NCI-H1930 (cell line): ENCODE data around the gene TPSAB1.
A peak's percentile ranks its signal among the peaks of the same experiment; 100 is the strongest.
"Not testable (repeated sequence)": the region's sequence is repeated elsewhere in the genome, so short reads cannot be mapped to it uniquely, and the experiment has no call there.

Source experiments
- DNase-seq, 2 experiments: peaks; one replicate each; lab custom pipeline; 2025; lab: John Stamatoyannopoulos, UW

The TPSAB1 gene

GRCh38 chr16:1240436-1240835 lies at the start of gene TPSAB1:
TPSAB1 (plus strand) TSS chr16:1240705; CDS start chr16:1240939, 234 bp downstream.
- not testable (repeated sequence) for DNase-seq

DNA sequence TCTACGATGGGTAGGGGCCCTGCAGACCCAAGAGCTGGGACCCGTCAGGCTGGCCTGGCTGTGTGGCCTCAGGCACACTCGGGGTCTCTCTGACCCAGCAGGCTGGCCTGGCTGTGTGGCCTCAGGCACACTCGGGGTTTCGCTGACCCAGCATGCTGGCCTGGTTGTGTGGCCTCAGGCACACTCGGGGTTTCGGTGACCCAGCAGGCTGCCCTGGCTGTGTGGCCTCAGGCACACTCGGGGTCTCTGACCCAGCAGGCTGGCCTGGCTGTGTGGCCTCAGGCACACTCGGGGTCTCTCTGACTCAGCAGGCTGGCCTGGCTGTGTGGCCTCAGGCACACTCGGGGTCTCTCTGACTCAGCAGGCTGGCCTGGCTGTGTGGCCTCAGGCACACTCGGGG lies 49.7 kb upstream of the TPSAB1 start:
- not testable (repeated sequence) for DNase-seq

DNA sequence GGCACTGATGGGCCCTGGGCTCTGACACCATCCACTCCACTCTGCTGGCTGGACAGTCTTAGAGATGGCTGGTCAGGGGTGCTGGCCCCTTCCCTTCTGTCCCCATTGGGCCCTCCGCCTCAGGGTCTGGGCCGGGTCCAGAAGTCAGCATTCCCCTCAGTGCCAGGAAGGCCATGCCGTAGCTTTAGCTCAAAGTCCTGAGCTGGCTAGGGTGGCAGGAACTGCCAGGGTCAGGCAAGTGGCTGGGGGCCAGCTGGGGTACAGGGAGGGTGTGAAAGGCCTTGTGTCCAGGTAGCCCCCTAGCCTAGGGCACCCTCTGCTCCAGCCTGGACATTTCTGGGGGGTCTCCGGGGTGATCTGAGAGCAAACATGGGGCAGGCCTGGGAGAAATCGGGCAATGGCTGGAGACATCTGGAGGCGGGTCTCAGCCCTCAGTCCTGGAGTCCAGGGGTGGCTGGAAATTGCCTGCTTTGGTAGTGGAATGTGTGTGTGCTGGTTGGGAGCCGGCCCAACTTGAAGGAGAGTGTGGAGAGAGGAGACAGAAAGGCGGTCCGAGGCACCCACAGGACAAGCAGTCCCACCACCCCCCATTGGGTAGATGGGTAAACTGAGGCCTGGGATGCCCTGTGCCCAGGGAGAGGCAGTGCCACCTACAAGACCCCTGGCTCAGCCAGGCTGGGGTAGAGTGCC lies 48.0 kb upstream of the TPSAB1 start:
- DNase-seq = no peak

GRCh38 chr16:1193143-1193824 lies 47.2 kb upstream of the TPSAB1 start:
- peak; percentile 84 to 89 for DNase-seq

DNA sequence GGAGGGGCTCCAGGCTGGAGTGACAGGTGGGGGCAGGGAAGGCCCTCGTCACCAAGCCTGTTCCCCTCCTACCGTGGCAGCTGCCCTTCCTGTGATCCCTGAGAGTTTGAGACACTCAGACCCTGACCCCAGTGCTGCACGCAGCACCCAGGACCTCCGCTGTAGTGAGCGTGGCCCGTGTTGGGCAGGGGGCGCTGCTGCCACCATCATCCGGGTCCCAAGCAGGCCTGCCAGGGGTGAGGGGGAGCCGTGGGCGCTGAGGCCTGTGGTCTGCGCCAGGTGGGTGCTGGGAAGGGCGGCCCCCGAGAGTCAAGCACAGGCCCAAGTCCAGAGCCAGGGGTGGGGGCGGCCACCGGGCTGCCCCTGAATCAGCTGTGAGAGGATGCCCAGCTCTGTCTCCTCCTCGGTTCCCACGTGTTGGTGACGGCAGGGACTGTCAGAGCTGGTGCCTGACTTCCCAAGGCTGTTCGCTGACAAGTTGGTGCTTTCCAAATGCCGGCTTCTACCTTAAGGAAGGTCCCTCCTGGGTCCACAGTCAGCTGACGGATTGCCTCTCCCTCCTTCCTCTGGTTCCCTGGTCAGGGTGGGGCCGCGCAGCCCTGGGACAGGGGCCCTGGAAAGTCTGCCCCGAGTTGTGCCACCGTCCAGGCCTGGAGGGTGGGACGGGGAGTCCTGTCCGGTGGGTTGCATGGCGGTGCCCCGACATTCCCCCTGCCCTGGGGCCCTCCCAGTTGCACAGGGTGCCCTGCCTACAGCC lies 46.5 kb upstream of the TPSAB1 start:
- DNase-seq = no peak

GRCh38 chr16:1194665-1195392 lies 45.7 kb upstream of the TPSAB1 start:
- DNase-seq = peak in 1 of 2 experiments; percentile 40

DNA sequence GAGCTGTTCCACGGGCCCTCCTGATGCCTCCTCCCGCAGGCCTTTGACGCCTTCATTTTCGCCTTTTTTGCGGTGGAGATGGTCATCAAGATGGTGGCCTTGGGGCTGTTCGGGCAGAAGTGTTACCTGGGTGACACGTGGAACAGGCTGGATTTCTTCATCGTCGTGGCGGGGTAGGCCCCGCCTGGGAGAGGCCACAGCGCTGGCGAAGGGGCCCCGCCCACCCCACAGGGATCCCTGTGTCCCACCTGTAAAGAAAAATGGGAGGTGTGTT lies 45.2 kb upstream of the TPSAB1 start:
- no peak for DNase-seq

DNA sequence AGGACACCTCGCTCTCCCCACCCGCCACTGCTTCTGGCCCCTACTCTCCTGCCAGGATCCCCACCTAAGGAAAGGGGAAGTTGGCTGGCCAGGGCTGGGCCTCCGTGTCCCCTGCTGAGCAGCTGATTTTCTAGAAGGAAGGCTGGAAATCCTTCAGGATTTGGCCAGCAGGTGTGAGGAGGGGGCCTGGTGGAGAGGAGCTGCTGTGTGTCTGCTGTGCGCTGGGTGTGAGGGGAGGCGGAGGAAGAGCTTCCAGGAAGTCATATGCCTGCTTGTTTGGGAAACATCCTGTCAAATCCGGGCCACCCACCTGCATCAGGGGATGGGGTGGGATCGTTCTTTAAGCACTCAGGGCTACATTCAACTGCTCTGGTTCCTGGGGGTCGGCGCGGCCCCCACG lies 44.0 kb upstream of the TPSAB1 start:
- DNase-seq = no peak

- no peak for DNase-seq
Measured at GRCh38 chr16:1197237-1197866, 43.2 kb upstream of the TPSAB1 start.

GRCh38 chr16:1198194-1198593 lies 42.3 kb upstream of the TPSAB1 start:
- no peak for DNase-seq

DNA sequence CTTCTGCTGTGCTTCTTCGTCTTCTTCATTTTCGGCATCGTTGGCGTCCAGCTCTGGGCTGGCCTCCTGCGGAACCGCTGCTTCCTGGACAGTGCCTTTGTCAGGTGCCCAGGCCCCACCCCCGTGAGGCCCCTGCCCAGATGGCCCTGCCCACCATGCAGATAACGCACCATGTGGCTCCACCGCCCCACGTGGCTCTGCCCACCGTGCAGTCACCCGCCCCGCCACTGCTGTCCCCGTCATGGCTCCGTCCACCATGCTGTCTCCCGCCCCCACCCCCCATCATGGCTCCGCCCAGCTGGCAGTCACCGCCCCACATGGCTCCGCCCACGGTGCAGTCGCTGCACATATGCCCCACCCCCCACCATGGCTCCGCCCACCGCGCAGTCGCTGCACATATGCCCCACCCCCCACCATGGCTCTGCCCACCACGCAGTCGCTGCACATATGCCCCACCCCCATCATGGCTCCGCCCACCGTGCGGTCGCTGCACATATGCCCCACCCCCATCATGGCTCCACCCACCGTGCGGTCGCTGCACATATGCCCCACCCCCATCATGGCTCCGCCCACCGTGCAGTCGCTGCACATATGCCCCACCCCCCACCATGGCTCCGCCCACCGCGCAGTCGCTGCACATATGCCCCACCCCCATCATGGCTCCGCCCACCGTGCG lies 41.7 kb upstream of the TPSAB1 start:
- not testable (repeated sequence) for DNase-seq

- DNase-seq = no peak
Measured at GRCh38 chr16:1199347-1200013, 41.0 kb upstream of the TPSAB1 start.

GRCh38 chr16:1200014-1200627 lies 40.4 kb upstream of the TPSAB1 start:
- no peak for DNase-seq

DNA sequence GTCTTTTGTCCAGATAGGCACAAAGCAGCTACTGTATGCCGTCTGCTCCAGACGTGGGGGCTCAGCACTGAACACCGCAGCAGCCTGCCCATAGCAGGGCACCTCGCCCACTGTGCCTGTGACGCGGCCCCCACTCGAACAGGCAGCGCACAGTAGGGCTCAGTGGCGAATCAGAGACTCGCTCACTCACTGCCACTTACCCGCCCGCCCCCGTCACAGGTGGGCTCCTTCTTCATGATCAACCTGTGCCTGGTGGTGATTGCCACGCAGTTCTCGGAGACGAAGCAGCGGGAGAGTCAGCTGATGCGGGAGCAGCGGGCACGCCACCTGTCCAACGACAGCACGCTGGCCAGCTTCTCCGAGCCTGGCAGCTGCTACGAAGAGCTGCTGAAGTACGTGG lies 39.1 kb upstream of the TPSAB1 start:
- no peak for DNase-seq

DNA sequence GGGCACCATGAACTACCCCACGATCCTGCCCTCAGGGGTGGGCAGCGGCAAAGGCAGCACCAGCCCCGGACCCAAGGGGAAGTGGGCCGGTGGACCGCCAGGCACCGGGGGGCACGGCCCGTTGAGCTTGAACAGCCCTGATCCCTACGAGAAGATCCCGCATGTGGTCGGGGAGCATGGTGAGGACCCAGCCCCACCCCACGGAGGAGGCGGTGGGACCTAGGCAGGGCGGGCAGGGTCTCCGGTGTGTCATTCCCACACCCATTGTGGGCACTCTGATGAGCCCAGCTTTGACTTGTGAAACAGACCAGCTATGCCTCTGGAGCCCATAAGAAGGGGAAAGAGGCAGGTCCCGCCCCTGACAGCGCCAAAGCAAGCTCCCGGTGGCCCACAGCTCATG lies 38.2 kb upstream of the TPSAB1 start:
- no peak for DNase-seq

DNA sequence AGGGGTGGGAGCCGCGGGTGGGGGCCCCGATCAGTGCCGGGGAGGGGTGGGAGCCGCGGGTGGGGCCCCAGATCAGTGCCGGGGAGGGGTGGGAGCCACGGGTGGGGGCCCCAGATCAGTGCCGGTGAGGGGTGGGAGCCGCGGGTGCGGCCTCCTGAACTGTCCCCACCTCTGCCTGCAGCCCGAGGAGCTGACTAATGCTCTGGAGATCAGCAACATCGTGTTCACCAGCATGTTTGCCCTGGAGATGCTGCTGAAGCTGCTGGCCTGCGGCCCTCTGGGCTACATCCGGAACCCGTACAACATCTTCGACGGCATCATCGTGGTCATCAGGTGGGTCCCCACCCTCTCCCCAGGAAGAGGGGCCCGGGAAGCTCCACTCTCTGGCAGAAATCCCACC lies 35.6 kb upstream of the TPSAB1 start:
- DNase-seq = no peak

DNA sequence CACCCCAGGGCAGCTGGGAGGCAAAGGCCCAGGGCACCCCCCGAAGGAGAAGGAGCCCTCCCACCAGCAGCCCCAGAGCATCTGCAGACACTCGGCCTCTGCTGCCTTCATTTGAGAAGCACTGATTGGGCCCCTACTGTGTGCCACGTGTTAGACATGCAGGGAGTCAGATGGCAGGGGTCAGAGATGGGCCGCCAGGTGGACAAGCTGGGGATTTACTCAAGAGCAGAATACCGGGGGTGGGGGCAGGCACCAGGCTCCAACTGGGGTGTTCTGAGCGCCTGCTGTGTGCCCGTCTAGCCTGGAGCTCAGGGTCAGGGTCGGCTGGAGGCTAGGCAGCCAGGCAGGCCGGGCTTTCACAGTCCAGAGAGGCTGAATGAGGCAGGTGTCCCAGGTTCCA lies 34.2 kb upstream of the TPSAB1 start:
- DNase-seq = no peak

DNA sequence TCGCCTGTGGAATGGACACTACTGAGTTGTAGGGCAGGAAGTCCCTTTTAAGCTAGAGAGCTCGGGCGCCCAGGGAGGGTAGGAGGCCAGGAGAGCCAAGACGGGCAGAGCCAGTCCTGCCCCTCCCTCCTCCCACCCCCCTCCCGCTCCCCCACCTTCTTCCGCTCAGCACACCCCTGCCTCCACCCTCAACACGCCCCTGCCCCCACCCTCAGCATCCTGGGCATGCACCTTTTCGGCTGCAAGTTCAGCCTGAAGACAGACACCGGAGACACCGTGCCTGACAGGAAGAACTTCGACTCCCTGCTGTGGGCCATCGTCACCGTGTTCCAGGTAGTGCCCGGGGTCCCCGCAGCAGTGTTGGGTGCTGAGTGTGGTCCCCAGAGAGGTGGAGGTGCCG lies 33.7 kb upstream of the TPSAB1 start:
- DNase-seq = no peak

DNA sequence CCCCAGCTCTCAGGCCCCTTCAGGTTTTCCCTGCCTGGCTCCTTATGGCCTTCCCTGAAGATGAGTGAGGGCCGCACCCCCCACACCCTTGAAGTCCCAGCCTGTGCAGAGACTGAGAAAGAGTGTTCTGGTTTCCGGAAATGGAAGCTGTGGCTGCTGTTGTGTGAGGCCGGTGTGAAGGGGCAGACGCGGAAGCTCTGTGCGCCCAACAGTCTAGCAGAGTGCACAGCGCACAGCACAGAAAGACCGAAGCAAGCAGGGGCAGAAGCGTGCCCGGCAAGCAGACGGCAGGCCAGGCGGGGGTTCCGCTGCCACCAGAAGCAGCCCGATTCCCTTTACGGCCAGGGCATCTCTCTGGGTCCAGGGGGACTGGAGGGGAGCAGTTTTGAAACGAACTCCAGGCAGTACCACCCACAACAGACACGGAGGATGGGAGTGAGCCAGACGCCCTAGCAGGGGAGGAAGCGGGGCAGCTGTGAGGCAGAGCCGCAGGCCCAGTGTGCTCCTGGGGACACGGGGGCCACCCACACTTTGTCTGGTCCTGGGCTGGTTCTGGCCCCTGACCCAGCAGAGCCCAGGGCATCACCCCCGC lies 32.2 kb upstream of the TPSAB1 start:
- DNase-seq = no peak

DNA sequence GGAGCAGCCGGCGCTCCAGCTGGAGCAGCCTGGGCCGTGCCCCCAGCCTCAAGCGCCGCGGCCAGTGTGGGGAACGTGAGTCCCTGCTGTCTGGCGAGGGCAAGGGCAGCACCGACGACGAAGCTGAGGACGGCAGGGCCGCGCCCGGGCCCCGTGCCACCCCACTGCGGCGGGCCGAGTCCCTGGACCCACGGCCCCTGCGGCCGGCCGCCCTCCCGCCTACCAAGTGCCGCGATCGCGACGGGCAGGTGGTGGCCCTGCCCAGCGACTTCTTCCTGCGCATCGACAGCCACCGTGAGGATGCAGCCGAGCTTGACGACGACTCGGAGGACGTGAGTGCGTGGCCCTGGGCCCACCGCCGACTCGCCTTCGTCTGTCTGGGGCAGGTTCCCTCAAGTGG lies 31.4 kb upstream of the TPSAB1 start:
- no peak for DNase-seq
